ENCODE results near the gene AVPI1. TPM values are rescaled to one million over a fixed set of nuclear protein-coding genes. Genes with fewer than 3 reads are reported as not detected.

AVPI1 gene
- total RNA-seq, 1 donor from 2014 or later: 6.7 TPM

GRCh38 chr10:97721871-97722780 is 35.1 kb upstream of the AVPI1 start:
- intact Hi-C loops (cut with micrococcal nuclease): no loop called here
- no peak overlapping the region for H3K4me3 ChIP-seq
- H3K9me3 ChIP-seq (replicated peaks): no peaks in the 10 kb centered on the region
- H3K36me3 ChIP-seq: no peaks in the 10 kb centered on the region
- peaks cover 36% of the 10 kb centered on the region for H3K4me1 ChIP-seq
- no peak overlapping the region for H3K27ac ChIP-seq (replicated peaks)
- H3K27me3 ChIP-seq (ENCODE audit: low read depth): no peaks in the 10 kb centered on the region
- no peak for TF ChIP-seq CTCF (IDR thresholded peaks at IDR 0.05; ENCODE audit: borderline replicate concordance)
- no peak for DNase-seq

DNA sequence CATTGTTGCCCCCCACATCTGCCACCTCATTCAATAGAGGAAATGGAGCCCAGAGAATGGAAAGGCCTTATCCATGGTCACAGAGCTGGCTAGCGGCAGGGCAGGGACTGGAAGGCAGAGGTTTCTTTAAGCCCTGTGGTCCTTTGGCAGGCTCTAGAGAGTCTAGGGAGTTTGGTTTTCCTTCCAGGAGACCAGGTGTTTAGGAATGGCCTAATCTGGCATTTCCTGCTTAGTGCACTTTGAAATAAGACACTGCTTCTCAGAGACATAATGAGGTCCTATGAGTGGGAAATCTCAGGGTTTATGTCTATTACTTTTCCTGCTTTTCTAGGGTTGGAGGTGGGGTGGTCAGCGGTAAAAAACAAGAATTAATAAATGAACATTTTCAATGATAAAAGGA is 32.6 kb upstream of the AVPI1 start:
- Histone ChIP-seq H3K27me3 (ENCODE audit: low read depth) (no peaks in the 10 kb centered on the region), H3K27ac (replicated peaks) (peak overlapping the region; percentile 55), H3K4me3 (no peak overlapping the region), H3K36me3 (no peaks in the 10 kb centered on the region), H3K4me1 (peaks cover 54% of the 10 kb centered on the region), H3K9me3 (replicated peaks) (no peaks in the 10 kb centered on the region)
- intact Hi-C loops (cut with micrococcal nuclease): no loop called here
- DNase-seq: no peak
- TF ChIP-seq CTCF (IDR thresholded peaks at IDR 0.05; ENCODE audit: borderline replicate concordance): no peak

- Histone ChIP-seq H3K27me3 (ENCODE audit: low read depth) (no peaks in the 10 kb centered on the region), H3K36me3 (no peaks in the 10 kb centered on the region), H3K4me3 (no peak overlapping the region), H3K4me1 (peaks cover 62% of the 10 kb centered on the region), H3K27ac (replicated peaks) (peak overlapping the region; percentile 55), H3K9me3 (replicated peaks) (no peaks in the 10 kb centered on the region)
- TF ChIP-seq CTCF (IDR thresholded peaks at IDR 0.05; ENCODE audit: borderline replicate concordance): no peak
- intact Hi-C loops (cut with micrococcal nuclease): no loop called here
- no peak for DNase-seq
Measured at GRCh38 chr10:97718659-97719142, 31.7 kb upstream of the AVPI1 start.

- Histone ChIP-seq H3K36me3 (no peaks in the 10 kb centered on the region), H3K27ac (replicated peaks) (peak overlapping the region; percentile 55), H3K27me3 (ENCODE audit: low read depth) (no peaks in the 10 kb centered on the region), H3K4me1 (peaks cover 66% of the 10 kb centered on the region), H3K4me3 (no peak overlapping the region), H3K9me3 (replicated peaks) (no peaks in the 10 kb centered on the region)
- no peak for TF ChIP-seq CTCF (IDR thresholded peaks at IDR 0.05; ENCODE audit: borderline replicate concordance)
- DNase-seq: no peak
- intact Hi-C loops (cut with micrococcal nuclease): no loop called here
Measured at GRCh38 chr10:97718178-97718577, 31.1 kb upstream of the AVPI1 start.

DNA sequence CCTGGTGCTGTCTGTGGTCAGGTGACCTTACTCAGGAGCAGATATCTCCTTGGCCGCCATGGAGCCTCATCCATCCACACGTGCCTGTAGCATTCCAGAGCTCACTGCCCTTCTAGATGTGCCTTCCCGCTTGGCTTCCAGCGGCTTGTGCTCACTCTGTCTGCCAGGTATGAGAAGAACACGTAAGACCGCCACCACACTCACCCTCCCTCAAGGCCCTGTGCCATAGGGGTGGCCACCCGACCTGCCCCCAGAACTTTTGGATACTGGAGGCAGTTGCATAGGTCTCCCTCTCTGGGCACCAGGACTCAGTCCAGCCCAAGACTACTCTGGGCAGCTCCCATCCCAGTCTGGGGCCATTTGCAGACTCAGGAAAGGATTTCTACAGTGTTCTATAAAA is 30.6 kb upstream of the AVPI1 start:
- no peaks in the 10 kb centered on the region for H3K9me3 ChIP-seq (replicated peaks)
- no peaks in the 10 kb centered on the region for H3K27me3 ChIP-seq (ENCODE audit: low read depth)
- peaks cover 71% of the 10 kb centered on the region for H3K4me1 ChIP-seq
- no peaks in the 10 kb centered on the region for H3K36me3 ChIP-seq
- no peak for DNase-seq
- no peak overlapping the region for H3K4me3 ChIP-seq
- intact Hi-C loops (cut with micrococcal nuclease): no loop called here
- peak overlapping the region; percentile 55 for H3K27ac ChIP-seq (replicated peaks)
- TF ChIP-seq CTCF (IDR thresholded peaks at IDR 0.05; ENCODE audit: borderline replicate concordance): no peak

Measured in left ventricle myocardium inferior (tissue), 1 donor.